ENCODE results near the gene PRSS23.

- TF ChIP-seq POLR2A (IDR thresholded peaks at IDR 0.05) = no peak
- no peak for TF ChIP-seq CTCF (IDR thresholded peaks at IDR 0.05)
Measured at GRCh38 chr11:86760577-86760976, 39.8 kb upstream of the PRSS23 start.
